ENCODE data around the gene CACNA1B. TPM values are rescaled to one million over a fixed set of nuclear protein-coding genes. Genes with fewer than 3 reads are reported as not detected.
A peak's percentile ranks its signal among the peaks of the same experiment; 100 is the strongest.
"Not testable (repeated sequence)": the region's sequence is repeated elsewhere in the genome, so short reads cannot be mapped to it uniquely, and the experiment has no call there.

CACNA1B gene
- polyA plus RNA-seq, 1 donor from 2014 or later = not detected

DNA sequence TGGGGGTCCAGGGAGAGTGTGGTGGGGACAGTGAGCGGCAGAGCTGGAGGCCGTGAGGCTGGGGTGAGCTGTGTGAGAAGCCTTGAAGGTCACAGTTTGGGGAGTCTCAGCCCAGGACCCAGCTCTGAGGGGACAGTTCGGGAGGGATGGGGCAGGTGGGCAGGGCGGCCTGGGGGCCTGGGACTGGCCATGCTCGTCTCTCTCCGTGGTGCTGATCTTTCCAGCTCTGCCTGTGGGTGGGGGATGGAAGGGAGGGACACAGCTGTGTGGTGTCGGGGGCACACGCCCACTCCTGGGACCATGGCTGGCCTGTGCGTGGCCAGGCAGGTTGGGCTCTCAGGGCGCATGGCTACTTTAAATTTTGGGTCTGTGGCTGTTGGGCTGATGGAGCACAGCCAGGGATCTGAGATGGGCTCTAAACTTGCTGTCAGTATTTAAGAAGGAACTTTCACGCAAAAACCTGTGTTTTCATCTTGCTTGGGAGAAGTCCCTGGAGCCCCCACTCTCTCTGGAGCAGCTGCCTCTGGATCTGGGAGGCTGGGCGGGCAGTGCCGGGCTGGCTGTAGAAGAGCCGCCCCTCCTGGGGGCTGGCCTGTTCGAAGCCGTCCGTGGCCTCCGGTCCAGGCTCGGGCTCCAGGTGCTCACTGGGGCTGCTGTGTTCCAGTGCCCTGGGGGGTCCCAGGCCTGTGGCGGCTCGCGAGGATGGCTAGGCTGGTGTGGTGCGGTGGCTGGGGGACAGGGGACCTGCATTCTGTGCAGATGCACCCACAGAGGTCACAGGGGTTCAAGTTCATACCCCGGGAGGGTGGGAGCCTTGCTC is 13.4 kb downstream of the CACNA1B start:
- H3K27me3 Mint-ChIP-seq, H3K36me3 Mint-ChIP-seq, H3K4me3 Mint-ChIP-seq, H3K9me3 Mint-ChIP-seq, H3K27ac Mint-ChIP-seq, H3K4me1 Mint-ChIP-seq: not testable (repeated sequence)

DNA sequence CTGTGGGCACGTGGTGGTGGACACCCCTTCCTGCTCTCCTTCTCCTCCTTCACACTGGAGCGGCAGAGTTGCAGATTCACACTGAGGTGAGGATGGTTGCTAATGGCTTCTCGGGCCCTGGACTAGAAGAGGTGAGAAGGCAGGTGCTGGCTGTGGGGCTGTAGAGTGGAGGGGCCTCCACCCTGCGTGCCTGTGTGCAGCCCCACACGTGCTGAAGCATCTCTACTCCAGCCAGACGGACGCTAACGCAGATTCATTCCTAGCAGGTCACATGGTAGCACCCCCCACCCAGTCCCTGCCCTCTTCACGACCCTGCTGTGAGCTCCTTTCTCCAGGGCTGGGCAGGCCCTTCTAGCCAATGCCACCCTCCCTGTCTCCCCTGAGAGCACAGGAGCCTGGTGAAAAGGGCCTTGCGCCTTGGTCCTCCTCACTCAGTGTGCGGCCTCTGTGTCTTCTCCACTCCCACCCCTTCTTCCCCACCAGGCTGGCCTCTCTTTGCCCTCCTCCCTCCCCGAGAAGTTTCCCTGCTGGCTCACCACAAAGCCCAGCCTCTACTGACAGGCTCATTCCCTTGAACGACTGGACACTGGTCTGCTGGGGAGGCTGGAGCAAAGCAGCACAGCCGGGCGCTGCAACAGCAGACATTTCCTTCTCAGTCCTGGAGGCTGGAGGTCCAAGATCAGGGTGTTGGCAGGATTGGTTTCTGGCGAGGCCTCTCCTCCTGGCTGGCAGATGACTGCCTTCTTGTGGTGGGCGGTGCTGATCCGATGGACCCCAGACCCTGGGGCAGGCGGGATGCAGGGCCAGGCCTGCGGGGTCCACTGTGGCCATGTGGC is 14.2 kb downstream of the CACNA1B start:
- Mint-ChIP-seq H3K27me3 (no peaks in the 10 kb centered on the region), H3K4me1 (no peaks in the 10 kb centered on the region), H3K36me3 (no peaks in the 10 kb centered on the region), H3K9me3 (peaks cover 0 to 3% (median under 1%) of the 10 kb centered on the region in 3 donors), H3K4me3 (no peak overlapping the region), H3K27ac (no peak overlapping the region)

DNA sequence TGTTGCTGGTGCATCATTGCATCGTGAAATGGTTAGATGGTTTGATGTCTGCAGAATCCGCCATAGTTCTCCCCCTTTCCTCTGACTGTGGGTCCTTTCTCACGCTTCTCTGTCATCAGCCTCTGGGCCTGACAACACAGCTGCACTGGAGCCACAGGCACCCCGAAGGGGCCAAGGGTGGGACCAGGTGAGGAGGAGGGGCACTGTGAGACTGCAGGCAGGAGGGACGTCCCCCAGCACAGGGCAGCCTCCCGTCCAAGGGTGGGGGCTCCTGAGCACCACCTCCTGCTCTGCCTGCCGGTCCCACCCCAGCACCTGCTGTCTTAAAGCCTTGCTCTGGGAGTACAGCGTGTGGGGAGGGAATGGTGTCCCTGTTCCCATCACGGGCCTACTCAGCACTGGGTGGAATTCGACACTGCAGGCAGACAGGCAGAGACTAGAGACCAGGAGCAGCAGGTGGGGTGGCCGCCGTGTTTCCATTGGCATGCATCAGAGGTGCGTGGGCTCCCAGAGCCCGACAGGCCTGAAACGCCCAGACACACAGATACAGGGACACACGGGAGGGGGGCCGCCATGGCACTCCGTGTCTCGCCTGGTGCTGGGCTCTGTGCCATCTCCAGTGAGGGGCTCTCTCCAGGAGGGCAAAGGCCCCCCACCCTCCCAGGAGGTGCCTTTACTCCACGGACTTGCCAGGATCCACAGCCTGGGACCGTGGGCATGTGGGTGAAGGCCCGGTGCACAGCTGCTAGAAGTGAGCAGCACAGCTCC is 15.0 kb downstream of the CACNA1B start:
- Mint-ChIP-seq H3K9me3 (peaks cover 0 to 4% (median 3%) of the 10 kb centered on the region in 3 donors), H3K4me3 (no peak overlapping the region), H3K27ac (no peak overlapping the region), H3K4me1 (no peaks in the 10 kb centered on the region), H3K36me3 (no peaks in the 10 kb centered on the region), H3K27me3 (peaks cover 1% of the 10 kb centered on the region)

DNA sequence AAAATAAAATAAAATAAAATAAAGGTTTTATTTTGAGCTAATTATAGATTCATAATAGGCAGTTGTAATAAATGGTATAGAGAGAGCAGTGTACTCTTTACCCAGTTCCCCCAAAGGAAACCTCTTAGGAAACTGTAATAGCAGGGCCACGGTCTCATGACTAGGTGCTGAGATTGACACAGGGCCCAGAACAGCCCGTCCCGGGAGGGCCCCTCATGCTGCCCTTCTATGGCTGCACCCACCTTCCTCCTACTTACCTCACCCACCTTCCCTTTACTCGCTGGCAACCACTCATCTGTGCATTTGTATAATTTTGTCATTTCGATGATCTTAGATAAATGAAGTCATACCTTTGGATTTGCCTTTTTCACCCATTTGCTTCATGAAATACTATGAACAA is 16.1 kb downstream of the CACNA1B start:
- no peak overlapping the region for H3K4me3 Mint-ChIP-seq
- peaks cover 1% of the 10 kb centered on the region for H3K27me3 Mint-ChIP-seq
- H3K36me3 Mint-ChIP-seq = no peaks in the 10 kb centered on the region
- no peak overlapping the region for H3K27ac Mint-ChIP-seq
- H3K9me3 Mint-ChIP-seq = peaks cover 0 to 9% (median 3%) of the 10 kb centered on the region in 3 donors
- no peaks in the 10 kb centered on the region for H3K4me1 Mint-ChIP-seq

- H3K4me1 Mint-ChIP-seq = no peaks in the 10 kb centered on the region
- peaks cover 0 to 9% (median 5%) of the 10 kb centered on the region in 3 donors for H3K9me3 Mint-ChIP-seq
- H3K36me3 Mint-ChIP-seq = no peaks in the 10 kb centered on the region
- peaks cover 7% of the 10 kb centered on the region for H3K27me3 Mint-ChIP-seq
- no peak overlapping the region for H3K27ac Mint-ChIP-seq
- peak overlapping the region in 1 of 4 donors; percentile 19 for H3K4me3 Mint-ChIP-seq
These were observed 22.2 kb downstream of the CACNA1B start for GRCh38 chr9:137899551-137900360.

DNA sequence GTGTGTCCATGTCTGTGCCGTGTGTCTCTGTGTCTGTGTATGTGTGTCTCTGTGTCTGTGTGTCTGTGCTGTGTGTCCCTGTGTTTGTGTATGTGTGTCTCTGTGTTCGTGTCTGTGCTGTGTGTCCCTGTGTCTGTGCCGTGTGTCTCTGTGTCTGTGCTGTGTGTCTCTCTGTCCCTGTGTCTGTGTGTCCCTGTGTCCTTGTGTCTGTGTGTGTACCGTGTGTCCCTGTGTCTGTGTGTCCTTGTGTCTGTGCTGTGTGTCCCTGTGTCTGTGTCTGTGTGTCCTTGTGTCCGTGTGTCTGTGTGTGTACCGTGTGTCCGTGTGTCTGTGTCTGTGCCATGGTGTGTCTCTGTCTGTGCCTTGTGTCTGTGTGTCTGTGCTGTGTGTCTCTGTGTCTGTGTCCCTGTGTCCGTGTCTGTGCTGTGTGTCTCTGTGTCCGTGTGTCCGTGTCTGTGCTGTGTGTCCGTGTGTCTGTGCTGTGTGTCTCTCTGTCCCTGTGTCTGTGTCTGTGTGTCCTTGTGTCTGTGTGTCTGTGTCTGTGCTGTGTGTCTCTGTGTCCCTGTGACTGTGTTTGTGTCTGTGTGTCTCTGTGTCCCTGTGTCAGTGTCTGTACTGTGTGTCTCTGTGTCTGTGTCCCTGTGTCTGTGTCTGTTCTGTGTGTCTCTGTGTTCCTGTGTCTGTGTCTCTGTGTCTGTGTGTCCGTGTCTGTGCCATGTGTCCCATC is 23.2 kb downstream of the CACNA1B start:
- Mint-ChIP-seq H3K36me3 (no peaks in the 10 kb centered on the region), H3K27ac (no peak overlapping the region), H3K4me1 (no peaks in the 10 kb centered on the region)

GRCh38 chr9:137902646-137903045 is 25.1 kb downstream of the CACNA1B start:
- Mint-ChIP-seq H3K4me1 (no peaks in the 10 kb centered on the region), H3K4me3 (no peak overlapping the region), H3K36me3 (no peaks in the 10 kb centered on the region), H3K27ac (no peak overlapping the region), H3K27me3 (peaks cover 6% of the 10 kb centered on the region), H3K9me3 (peaks cover 0 to 5% (median 2%) of the 10 kb centered on the region in 3 donors)

More for the DNA sequence above, 23.2 kb downstream of the CACNA1B start:
- H3K9me3 Mint-ChIP-seq = peaks cover 0 to 9% (median 5%) of the 10 kb centered on the region in 3 donors
- peaks cover 7% of the 10 kb centered on the region for H3K27me3 Mint-ChIP-seq
- H3K4me3 Mint-ChIP-seq = no peak overlapping the region

- H3K27ac Mint-ChIP-seq = no peak overlapping the region
- H3K9me3 Mint-ChIP-seq = peaks cover 0 to 2% (median 0%) of the 10 kb centered on the region in 3 donors
- H3K27me3 Mint-ChIP-seq = peaks cover 8% of the 10 kb centered on the region
- H3K36me3 Mint-ChIP-seq = no peaks in the 10 kb centered on the region
- H3K4me3 Mint-ChIP-seq = no peak overlapping the region
- no peaks in the 10 kb centered on the region for H3K4me1 Mint-ChIP-seq
These were observed 28.2 kb downstream of the CACNA1B start for GRCh38 chr9:137905740-137906139.

DNA sequence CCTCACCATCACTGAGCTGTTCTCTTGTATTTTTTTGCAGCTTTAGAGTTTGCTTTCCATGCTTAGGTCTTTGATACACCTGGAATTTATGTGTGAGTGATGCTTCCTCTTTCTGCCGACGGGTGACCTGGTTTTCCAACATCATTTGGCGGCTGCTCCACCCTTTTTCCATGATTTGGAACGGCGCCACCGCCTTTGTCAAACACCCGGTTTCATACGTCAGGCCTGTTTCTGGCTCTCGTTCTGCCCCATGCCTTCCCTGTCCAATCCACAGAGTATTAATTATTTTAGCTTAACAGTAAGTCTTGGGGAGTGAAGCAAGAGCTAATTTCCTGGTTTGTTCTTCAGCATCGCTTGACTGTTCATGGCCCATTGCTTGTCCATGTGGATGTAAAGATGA is 30.2 kb downstream of the CACNA1B start:
- H3K36me3 Mint-ChIP-seq = no peaks in the 10 kb centered on the region
- no peak overlapping the region for H3K4me3 Mint-ChIP-seq
- H3K9me3 Mint-ChIP-seq = peaks cover 0 to 2% (median 0%) of the 10 kb centered on the region in 3 donors
- no peak overlapping the region for H3K27ac Mint-ChIP-seq
- H3K27me3 Mint-ChIP-seq = peaks cover 10% of the 10 kb centered on the region
- H3K4me1 Mint-ChIP-seq = no peaks in the 10 kb centered on the region

- H3K27me3 Mint-ChIP-seq = peaks cover 10% of the 10 kb centered on the region
- H3K9me3 Mint-ChIP-seq = peaks cover 0 to 2% (median 0%) of the 10 kb centered on the region in 3 donors
- peaks cover 1% of the 10 kb centered on the region for H3K36me3 Mint-ChIP-seq
- H3K27ac Mint-ChIP-seq = no peak overlapping the region
- H3K4me1 Mint-ChIP-seq = no peaks in the 10 kb centered on the region
- H3K4me3 Mint-ChIP-seq = no peak overlapping the region
These were observed 35.1 kb downstream of the CACNA1B start for GRCh38 chr9:137912671-137913070.

GRCh38 chr9:137913132-137913531 is 35.5 kb downstream of the CACNA1B start:
- Mint-ChIP-seq H3K4me1 (no peaks in the 10 kb centered on the region), H3K4me3 (no peak overlapping the region), H3K27ac (no peak overlapping the region), H3K27me3 (peaks cover 10% of the 10 kb centered on the region), H3K9me3 (peaks cover 0 to 2% (median 0%) of the 10 kb centered on the region in 3 donors), H3K36me3 (peaks cover 1% of the 10 kb centered on the region)

- Mint-ChIP-seq H3K4me1 (no peaks in the 10 kb centered on the region), H3K4me3 (no peak overlapping the region), H3K36me3 (peaks cover 1% of the 10 kb centered on the region), H3K27me3 (peaks cover 10% of the 10 kb centered on the region), H3K27ac (no peak overlapping the region), H3K9me3 (peaks cover 0 to 2% (median 0%) of the 10 kb centered on the region in 3 donors)
These were observed 36.5 kb downstream of the CACNA1B start for GRCh38 chr9:137913771-137914767.

DNA sequence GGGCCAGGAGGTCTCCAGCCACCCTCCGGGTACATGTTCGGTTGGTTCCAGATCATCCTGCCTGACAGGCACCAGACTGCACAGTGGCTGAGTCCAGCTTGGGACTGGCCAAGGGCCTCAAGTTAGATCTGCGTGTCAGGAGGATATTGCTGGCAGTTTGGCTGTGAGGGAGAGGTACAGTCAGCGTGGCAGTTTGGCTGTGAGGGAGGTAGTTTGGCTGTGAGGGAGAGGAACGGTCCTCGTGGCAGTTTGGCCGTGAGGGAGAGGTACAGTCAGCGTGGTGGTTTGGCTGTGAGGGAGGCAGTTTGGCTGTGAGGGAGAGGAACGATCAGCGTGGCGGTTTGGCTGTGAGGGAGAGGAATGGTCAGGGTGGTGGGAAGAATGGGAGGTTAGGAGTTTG is 39.0 kb downstream of the CACNA1B start:
- Mint-ChIP-seq H3K36me3 (peaks cover 1% of the 10 kb centered on the region), H3K27me3 (peaks cover 9% of the 10 kb centered on the region), H3K27ac (peak overlapping the region in 1 of 3 donors; percentile 32), H3K4me1 (no peaks in the 10 kb centered on the region), H3K9me3 (no peaks in the 10 kb centered on the region), H3K4me3 (no peak overlapping the region)
